Loucy (cell line): Measurements from ENCODE around the gene CPLANE2.

ENCODE experiments used
- H2AFZ ChIP-seq: fragments of 200-600 bp; sonication (generic); 2 replicates; pipeline ENCODE4 v1.6.0; 2016; ENCODE audit warnings: antibody characterized with exemption, mild to moderate bottlenecking, low read length, moderate library complexity
- H3F3A ChIP-seq: fragments of 200-600 bp; 2 replicates; pipeline ENCODE4 v1.6.0; 2016; ENCODE audit warnings: antibody characterized with exemption, low read depth, mild to moderate bottlenecking
- H3K27me3 ChIP-seq: fragments of 200-600 bp; sonication (generic); 2 replicates; pipeline ENCODE4 v1.6.1; 2014; ENCODE audit warnings: low read length, mild to moderate bottlenecking; ENCODE audit not compliant: insufficient read depth, poor library complexity, severe bottlenecking
- H3K36me3 ChIP-seq: fragments of 200-600 bp; sonication (generic); 2 replicates; pipeline ENCODE4 v1.6.1; 2016; ENCODE audit warnings: low read length; ENCODE audit not compliant: insufficient read depth
- H3K4me1 ChIP-seq: fragments of 200-600 bp; sonication (generic); 2 replicates; pipeline ENCODE4 v1.5.1; 2014; ENCODE audit warnings: low read length, mild to moderate bottlenecking; ENCODE audit not compliant: insufficient read depth, poor library complexity, severe bottlenecking
- H3K4me2 ChIP-seq: fragments of 200-600 bp; sonication (generic); 2 replicates; pipeline ENCODE4 v1.6.0; 2014; ENCODE audit warnings: antibody characterized with exemption, low read length, low read depth, mild to moderate bottlenecking; ENCODE audit not compliant: poor library complexity, severe bottlenecking
- H3K4me3 ChIP-seq: fragments of 200-600 bp; sonication (generic); 2 replicates; pipeline ENCODE4 v1.5.1; 2014; ENCODE audit warnings: low read length, mild to moderate bottlenecking, mixed read lengths; ENCODE audit not compliant: poor library complexity, severe bottlenecking
- H3K79me2 ChIP-seq: fragments of 200-600 bp; sonication (generic); 2 replicates; pipeline ENCODE4 v1.6.1; 2014; ENCODE audit warnings: low read length; ENCODE audit not compliant: insufficient read depth
- H3K9ac ChIP-seq: fragments of 200-600 bp; sonication (generic); 2 replicates; pipeline ENCODE4 v1.6.0; 2014; ENCODE audit warnings: mild to moderate bottlenecking, low read depth, low read length, moderate library complexity; ENCODE audit not compliant: poor library complexity, severe bottlenecking
- H3K9me2 ChIP-seq: fragments of 200-600 bp; sonication (generic); replicated peaks from 2 replicates; pipeline ENCODE4 v1.6.1; 2016; ENCODE audit warnings: low read depth, low read length, mixed read lengths
- H3K9me3 ChIP-seq: fragments of 200-600 bp; sonication (generic); 2 replicates; pipeline ENCODE4 v1.6.1; 2014; ENCODE audit warnings: mild to moderate bottlenecking, antibody characterized with exemption, low read length, low read depth; ENCODE audit not compliant: insufficient read depth
- H4K20me1 ChIP-seq: fragments of 200-600 bp; sonication (generic); 2 replicates; pipeline ENCODE4 v1.6.0; 2014; ENCODE audit warnings: antibody characterized with exemption, low read length, mild to moderate bottlenecking; ENCODE audit not compliant: insufficient read depth, poor library complexity, severe bottlenecking
- CTCF ChIP-seq: fragments of 200-600 bp; sonication (generic); conservative IDR thresholded peaks from 2 replicates; pipeline ENCODE4 v1.5.1; 2014; ENCODE audit warnings: mild to moderate bottlenecking, antibody characterized with exemption, low read length
- EZH2phosphoT487 ChIP-seq: fragments of 200-600 bp; IDR thresholded peaks from 2 replicates; pipeline ENCODE4 v1.6.1; 2018; ENCODE audit warnings: antibody characterized with exemption, mild to moderate bottlenecking, moderate library complexity, borderline replicate concordance

The CPLANE2 gene

GRCh38 chr1:16230744-16231143 lies 6.2 kb downstream of the CPLANE2 start:
- no peaks in the 10 kb centered on the region for H3K9me2 ChIP-seq
- H2AFZ ChIP-seq: no peak overlapping the region
- no peaks in the 10 kb centered on the region for H3K4me1 ChIP-seq
- H4K20me1 ChIP-seq: no peaks in the 10 kb centered on the region
- no peak for TF ChIP-seq CTCF
- no peaks in the 10 kb centered on the region for H3K27me3 ChIP-seq
- no peak overlapping the region for H3K4me2 ChIP-seq
- no peaks in the 10 kb centered on the region for H3K79me2 ChIP-seq
- H3F3A ChIP-seq: no peaks in the 10 kb centered on the region; the same call in 1 of the 2 replicates
- no peak overlapping the region for H3K9ac ChIP-seq
- no peaks in the 10 kb centered on the region for H3K9me3 ChIP-seq
- H3K36me3 ChIP-seq: no peaks in the 10 kb centered on the region
- H3K4me3 ChIP-seq: no peak overlapping the region

- Histone ChIP-seq H3K9me2 (no peaks in the 10 kb centered on the region), H4K20me1 (no peaks in the 10 kb centered on the region), H3K9me3 (no peaks in the 10 kb centered on the region), H3K4me2 (no peak overlapping the region), H3K36me3 (no peaks in the 10 kb centered on the region), H3K27me3 (no peaks in the 10 kb centered on the region), H3K9ac (no peak overlapping the region), H3F3A (no peaks in the 10 kb centered on the region; the same call in 1 of the 2 replicates), H3K4me1 (no peaks in the 10 kb centered on the region), H3K79me2 (no peaks in the 10 kb centered on the region), H3K4me3 (no peak overlapping the region), H2AFZ (no peak overlapping the region)
- TF ChIP-seq EZH2phosphoT487: no peak
- no peak for TF ChIP-seq CTCF
Observed at GRCh38 chr1:16229976-16230740, 6.8 kb downstream of the CPLANE2 start.

- no peak overlapping the region for H3K9ac ChIP-seq
- H3K9me3 ChIP-seq: no peaks in the 10 kb centered on the region
- no peaks in the 10 kb centered on the region for H3F3A ChIP-seq
- TF ChIP-seq EZH2phosphoT487 (no peak), CTCF (no peak)
- no peaks in the 10 kb centered on the region for H3K36me3 ChIP-seq
- H3K4me2 ChIP-seq: no peak overlapping the region
- no peak overlapping the region for H2AFZ ChIP-seq
- no peaks in the 10 kb centered on the region for H3K79me2 ChIP-seq
- H3K9me2 ChIP-seq: no peaks in the 10 kb centered on the region
- H3K4me1 ChIP-seq: no peaks in the 10 kb centered on the region
- H4K20me1 ChIP-seq: no peaks in the 10 kb centered on the region
- no peak overlapping the region for H3K4me3 ChIP-seq
- H3K27me3 ChIP-seq: no peaks in the 10 kb centered on the region
Observed at GRCh38 chr1:16226490-16227179, 10.3 kb downstream of the CPLANE2 start.
